Ovary (tissue), 3 donors: Measurements from ENCODE around the gene DPM1.

Source experiments
- POLR2A ChIP-seq: fragments of 450-650 bp; IDR thresholded peaks from one replicate; pipeline ENCODE4 v1.6.1; 2017; ENCODE audit warnings: antibody characterized with exemption, mild to moderate bottlenecking, moderate library complexity
- TF ChIP-seq, protein P1 (sequence below), 3 donors: fragments of 450-650 bp in 2 of 3; fragments of 200-600 bp in 1 of 3; IDR thresholded peaks; one replicate each; pipeline versions ENCODE4 v1.5.1 to v1.8.0; 2016 to 2022; ENCODE audit warnings: antibody characterized with exemption in 3 of 3, mild to moderate bottlenecking in 1 of 3
- donor health status: DM: no; HTN: no; CAD: no.

DNA sequence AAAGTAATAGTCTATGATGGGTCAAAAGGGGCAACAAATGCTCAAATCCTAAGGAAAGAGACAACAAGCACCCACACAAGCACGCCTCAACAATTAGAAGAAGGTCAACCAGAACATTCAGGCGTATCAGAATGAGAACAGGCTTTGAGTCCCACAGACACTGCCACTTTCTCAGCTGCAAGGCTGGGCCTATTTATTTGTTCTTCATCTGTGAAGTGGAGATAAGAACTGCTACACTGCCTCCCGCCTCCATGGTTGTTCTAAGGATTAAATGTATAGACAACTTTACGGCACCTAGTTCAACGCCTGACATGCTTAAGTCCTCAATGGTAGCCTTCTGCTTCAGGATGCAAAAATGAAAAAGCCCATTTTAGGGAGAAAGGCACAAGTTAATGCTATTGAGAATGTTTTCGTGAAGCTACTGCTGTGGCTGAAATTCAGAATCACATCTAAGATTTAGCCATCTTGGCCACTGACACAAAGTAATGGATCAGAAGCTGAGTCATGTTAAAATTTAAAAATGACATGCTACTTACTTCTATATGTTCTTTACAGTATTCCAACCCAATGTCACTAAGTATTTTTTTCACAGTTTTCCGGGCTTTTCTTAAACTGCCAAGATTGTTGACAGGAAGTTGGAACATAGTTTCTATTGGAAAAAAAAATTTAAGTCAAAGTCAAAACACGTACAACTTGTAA is 54.8 kb downstream of the DPM1 start:
- TF ChIP-seq, protein P1, sequence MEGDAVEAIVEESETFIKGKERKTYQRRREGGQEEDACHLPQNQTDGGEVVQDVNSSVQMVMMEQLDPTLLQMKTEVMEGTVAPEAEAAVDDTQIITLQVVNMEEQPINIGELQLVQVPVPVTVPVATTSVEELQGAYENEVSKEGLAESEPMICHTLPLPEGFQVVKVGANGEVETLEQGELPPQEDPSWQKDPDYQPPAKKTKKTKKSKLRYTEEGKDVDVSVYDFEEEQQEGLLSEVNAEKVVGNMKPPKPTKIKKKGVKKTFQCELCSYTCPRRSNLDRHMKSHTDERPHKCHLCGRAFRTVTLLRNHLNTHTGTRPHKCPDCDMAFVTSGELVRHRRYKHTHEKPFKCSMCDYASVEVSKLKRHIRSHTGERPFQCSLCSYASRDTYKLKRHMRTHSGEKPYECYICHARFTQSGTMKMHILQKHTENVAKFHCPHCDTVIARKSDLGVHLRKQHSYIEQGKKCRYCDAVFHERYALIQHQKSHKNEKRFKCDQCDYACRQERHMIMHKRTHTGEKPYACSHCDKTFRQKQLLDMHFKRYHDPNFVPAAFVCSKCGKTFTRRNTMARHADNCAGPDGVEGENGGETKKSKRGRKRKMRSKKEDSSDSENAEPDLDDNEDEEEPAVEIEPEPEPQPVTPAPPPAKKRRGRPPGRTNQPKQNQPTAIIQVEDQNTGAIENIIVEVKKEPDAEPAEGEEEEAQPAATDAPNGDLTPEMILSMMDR (IDR thresholded peaks at IDR 0.05) = no peak
- TF ChIP-seq POLR2A = no peak
